ENCODE results near the gene PKNOX2. TPM values are rescaled to one million over a fixed set of nuclear protein-coding genes. Genes with fewer than 3 reads are reported as not detected.

The PKNOX2 gene
- total RNA-seq, 1 donor from 2014 or later: 4.0 TPM

DNA sequence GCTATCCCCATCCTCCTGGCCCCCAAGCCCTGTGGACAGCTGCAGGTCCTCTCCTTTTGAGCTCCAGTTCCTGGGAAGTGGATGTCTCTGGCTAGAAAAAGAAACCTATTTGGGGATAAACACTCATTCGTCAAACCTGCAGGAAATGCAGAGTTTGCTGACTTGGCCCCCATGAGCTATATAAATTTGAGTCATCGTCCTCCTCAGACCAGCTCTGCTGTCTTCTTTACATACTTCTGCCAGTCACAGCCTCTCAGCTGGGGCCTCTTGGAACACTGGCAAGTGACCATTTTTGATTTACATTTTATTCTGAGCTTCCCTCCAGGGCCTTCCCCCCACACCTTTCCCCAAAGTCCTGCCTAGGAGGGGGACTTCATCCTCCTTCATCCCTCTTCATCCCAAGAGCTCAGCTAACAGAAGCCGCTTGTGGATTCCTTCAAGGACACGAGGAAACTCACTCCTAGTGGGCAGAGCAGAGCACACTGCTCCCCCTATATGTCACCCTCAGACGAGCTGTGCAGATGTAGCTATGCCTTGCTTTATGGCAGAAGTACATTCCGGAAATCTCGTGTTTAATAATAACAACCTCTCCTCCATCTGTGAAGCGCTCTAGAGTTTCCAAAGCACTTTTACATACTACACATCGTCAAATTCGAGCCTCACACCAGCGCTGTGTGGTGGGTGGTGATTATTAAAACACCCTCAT, 199.7 kb downstream of the PKNOX2 start:
- no peak for DNase-seq

DNA sequence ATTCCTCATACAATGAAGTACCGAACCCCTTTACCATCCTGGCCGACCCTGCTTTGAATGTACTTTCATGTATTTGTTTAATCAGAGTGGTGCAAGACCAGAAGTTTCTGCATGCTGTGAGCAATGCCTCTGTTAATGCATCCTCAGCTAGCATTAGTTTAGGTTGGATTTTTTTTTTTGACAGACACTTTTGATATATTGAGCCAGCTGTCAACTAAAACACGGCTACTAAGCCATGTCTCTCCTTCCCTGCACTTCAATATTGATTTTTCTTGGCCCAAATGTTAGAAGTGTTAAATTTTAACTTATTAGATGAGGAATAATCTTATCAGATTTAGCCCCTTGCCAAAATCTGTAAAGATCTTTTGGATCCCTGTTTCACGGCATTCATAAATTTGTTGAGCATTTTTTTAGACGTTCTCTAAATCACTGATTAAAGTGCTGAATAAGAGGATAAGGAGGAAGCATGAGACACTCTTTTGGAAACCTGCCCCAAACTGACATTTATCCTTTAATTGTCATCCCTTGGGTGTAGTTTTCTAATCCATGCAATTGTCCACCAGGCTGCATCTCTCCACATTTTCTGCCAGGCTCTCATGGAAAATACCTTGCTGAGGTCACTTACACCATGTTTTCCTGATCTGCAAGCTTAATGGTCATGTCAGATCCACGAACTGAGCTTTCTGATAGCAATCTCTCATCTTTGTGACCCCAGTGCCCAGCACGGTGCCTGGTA, 200.8 kb downstream of the PKNOX2 start:
- no peak for DNase-seq

GRCh38 chr11:125367710-125368109, 203.2 kb downstream of the PKNOX2 start:
- DNase-seq: no peak

GRCh38 chr11:125368757-125369156, 204.2 kb downstream of the PKNOX2 start:
- DNase-seq: no peak

GRCh38 chr11:125369808-125370207, 205.3 kb downstream of the PKNOX2 start:
- DNase-seq: no peak

DNA sequence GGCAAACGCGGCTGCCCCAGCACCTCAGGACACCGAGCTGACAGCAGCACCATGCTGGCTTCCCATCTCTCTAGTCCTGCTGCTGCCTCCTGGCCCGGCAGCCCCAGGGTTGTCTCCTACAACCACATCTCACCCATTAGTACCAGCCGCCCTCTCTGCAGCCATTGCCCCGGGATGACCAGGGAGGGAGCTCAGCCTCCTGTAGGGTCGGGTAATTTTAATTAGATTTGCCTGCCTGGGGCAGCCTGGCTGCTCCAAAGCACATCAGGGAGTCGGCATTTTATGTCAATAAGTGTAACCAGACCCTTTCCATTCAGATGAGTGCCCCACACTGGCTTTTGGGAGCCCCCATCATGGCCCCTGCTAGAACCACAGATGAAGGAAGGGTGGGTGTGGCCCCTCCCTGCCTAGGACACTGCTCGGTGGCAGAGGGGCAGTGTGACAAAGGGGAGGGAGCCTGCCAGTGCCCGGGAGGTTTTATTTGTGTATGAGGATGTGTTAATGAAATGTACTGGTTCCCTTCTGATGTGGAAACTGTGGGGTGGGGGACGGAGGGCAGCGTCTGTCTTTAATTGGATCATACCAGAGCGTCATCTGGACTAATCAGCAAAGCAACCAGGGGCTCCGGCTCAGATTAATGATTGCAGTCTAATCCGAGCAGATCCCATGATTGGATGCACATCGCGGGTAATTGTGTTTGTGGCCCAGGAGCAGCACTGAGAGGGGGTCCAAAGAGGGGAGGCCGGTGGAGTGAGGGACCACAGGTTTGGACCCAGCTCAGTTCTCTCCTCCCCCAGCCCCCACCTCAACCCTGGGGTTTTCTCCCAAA, 206.2 kb downstream of the PKNOX2 start:
- no peak for DNase-seq

GRCh38 chr11:125371431-125371935, 206.9 kb downstream of the PKNOX2 start:
- no peak for DNase-seq

GRCh38 chr11:125372088-125372487, 207.5 kb downstream of the PKNOX2 start:
- DNase-seq: no peak

DNA sequence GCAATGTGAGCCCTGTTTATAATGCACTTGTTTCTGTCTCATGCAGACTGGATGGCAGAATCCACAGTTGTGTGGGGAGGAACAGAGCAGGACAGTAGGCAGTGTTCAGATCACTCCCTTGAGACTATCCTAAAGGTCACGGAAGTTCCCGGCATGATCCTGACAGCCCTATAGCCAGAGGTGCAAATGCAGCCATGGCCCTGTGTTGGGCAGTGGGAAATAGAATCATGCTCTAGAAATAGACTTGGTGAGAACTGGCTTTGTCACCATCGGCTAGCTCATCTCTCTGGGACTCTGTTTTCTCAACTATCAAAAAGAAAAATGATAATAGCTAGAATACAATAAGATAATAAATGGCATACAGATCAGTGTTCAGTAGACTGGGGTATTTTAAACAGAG, 208.4 kb downstream of the PKNOX2 start:
- DNase-seq: no peak

DNA sequence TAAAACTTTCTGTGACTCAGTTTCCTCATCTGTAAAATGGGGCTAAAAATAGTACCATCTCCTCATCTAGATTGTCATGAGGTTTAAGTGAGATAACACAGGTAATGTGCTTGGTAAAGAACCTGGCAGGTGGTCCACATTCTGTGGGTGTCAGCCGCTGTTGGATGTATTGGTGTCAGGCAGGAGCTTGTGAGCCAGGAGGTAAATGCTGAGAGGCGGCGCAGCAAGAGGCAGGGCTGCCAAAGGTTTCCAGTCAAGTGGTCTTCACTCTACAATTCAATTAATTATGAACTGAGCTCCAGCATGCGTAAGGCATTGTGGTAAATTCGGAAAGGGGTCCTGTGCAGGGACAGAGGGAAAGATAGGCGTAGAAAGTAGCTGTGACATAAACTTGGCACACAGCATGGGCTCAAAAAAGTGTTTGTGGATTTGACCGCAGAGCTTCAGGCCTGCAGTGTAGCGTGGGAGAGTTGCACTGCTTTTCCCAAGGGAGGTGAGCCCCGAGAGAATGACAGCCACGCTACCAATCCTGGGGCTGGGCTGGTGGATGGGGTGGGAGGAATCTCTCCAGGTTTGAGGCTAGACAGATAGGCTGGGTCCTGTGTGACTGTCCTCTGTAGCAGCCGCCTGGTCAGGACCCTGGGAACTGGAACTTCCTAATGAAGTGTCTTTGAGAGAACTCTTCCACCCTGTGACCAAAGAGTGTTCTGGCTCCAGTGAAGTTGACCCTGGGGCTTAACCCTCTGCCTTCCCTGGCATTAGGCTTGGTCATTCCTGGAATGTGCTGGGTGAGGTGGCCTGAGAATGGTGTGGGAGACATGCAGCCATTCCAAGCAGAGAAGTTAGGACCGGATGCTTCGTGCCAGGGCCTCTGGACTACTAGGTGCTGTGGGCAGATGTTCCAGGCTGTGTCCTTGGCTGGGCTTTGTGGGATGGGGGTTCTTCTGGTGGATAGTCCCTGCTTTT, 209.2 kb downstream of the PKNOX2 start:
- no peak for DNase-seq

GRCh38 chr11:125374398-125374797, 209.8 kb downstream of the PKNOX2 start:
- DNase-seq: no peak

DNA sequence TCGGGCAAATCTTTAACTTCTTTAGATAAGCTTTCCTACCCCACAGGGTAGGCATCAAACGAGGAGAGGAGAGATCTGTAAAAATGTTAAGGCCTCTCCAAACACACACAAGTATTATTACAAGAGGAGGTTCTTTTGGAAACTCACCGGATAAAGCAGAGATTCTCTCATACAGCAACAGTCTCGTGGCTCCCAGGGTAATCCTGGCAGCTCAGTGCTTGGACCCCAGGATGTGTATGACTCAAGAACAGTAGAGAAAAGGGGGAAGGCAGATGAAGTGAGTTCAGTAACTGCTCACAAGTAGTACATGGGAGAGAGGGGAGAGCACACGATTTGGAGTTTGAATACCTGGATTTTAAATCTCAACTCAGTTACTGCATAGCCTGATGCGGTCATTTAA, 210.6 kb downstream of the PKNOX2 start:
- DNase-seq: no peak

DNA sequence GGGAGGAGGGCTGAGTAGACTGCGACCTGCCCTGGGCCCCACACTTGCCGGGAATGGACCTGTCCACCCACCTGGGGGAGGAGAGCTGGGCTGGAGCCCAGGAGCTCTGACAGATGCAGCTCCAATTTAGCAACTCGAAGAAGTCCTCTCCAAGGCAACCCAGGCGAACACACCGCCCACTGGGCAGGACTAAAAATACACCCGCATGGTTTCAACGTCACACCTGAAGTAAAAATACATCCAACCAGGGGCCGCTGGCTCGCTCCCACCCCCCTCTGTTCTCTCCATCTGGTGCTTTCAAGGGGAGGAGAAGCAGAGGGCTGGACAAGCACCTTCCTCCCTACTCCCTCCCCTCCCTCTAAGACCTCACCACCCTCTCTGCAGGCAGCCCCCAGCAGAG, 211.6 kb downstream of the PKNOX2 start:
- DNase-seq: no peak

DNA sequence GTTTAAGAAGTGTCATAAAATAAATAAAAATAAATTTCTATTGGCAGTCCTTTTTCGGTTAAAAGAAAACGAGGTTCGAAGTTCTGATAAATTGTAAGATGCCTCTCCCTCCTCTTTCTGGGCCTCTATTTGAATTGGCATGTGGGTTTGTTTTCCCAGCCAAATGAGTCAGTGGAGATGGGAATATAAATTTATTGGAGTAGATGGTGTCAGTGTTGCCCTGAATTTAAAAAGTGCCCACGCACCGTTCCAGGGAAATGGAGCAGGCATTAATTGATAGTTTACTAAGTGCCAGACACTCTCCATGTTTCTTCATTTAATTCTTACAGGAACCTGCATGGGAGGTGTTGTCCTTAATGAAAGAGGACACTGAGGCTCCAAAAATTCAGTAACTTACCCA, 212.3 kb downstream of the PKNOX2 start:
- no peak for DNase-seq

GRCh38 chr11:125378083-125378482, 213.5 kb downstream of the PKNOX2 start:
- no peak for DNase-seq

GRCh38 chr11:125378571-125378970, 214.0 kb downstream of the PKNOX2 start:
- DNase-seq: no peak

- DNase-seq: no peak
Measured at GRCh38 chr11:125379565-125379964, 215.0 kb downstream of the PKNOX2 start.

GRCh38 chr11:125379981-125380380, 215.4 kb downstream of the PKNOX2 start:
- DNase-seq: no peak

- no peak for DNase-seq
Measured at GRCh38 chr11:125380756-125381445, 216.3 kb downstream of the PKNOX2 start.

DNA sequence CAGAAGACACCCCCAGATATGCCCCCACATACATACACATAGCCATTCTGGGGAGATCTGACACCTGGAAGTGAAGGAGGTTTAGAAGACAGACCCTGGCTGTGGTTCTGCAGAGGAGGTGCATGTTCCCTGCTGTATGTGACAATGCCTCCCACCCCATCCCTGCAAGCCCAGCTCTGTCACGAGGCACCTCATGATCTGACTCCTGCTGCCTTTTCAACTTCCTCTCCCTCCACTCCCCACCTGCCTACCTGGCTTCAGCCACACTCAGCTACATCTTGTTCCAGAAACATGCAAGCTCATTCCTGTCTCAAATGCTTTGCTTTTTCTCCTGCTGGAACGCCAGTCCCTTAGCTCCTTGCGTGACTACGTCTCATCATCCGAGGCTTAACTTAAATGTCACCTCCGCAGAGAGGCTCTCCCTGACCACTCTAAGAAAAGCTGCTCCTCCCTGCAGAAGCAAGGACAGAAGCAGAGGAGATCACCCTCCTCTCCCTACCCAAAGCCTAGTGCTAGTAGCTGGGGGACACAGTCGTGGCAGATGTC, 217.0 kb downstream of the PKNOX2 start:
- no peak for DNase-seq

GRCh38 chr11:125382314-125382791, 217.8 kb downstream of the PKNOX2 start:
- no peak for DNase-seq
